ENCODE results near the gene GORASP1.

GORASP1 gene

GRCh38 chr3:39127269-39127907 is 20.0 kb upstream of the GORASP1 start:
- intact Hi-C loops (cut with DNase I), result no loop called here
- DNase-seq, result peak in 1 of 10 donors; percentile 32

- DNase-seq, result peak in 4 of 10 donors; percentile 45 to 56 (median 54)
- intact Hi-C loops (cut with DNase I), result loop anchor here (1.0 kb wide), 1 partner anchor 162 kb away; no protein-coding TSS in a partner anchor
Measured at GRCh38 chr3:39126532-39127071, 19.2 kb upstream of the GORASP1 start.

GRCh38 chr3:39125841-39126500 is 18.5 kb upstream of the GORASP1 start:
- intact Hi-C loops (cut with DNase I), result loop anchor here (1.0 kb wide), 1 partner anchor 162 kb away; no protein-coding TSS in a partner anchor
- DNase-seq, result peak in 1 of 10 donors; percentile 28

GRCh38 chr3:39124876-39125840 is 17.7 kb upstream of the GORASP1 start:
- intact Hi-C loops (cut with DNase I), result no loop called here
- DNase-seq, result peak in 1 of 10 donors; percentile 68

- intact Hi-C loops (cut with DNase I), result no loop called here
- no peak for DNase-seq
Measured at GRCh38 chr3:39122813-39123212, 15.4 kb upstream of the GORASP1 start.

GRCh38 chr3:39121621-39122020 is 14.2 kb upstream of the GORASP1 start:
- DNase-seq, result peak in 1 of 10 donors; percentile 8
- intact Hi-C loops (cut with DNase I), result no loop called here

GRCh38 chr3:39118931-39119660 is 11.7 kb upstream of the GORASP1 start:
- intact Hi-C loops (cut with DNase I), result no loop called here
- DNase-seq, result peak in 1 of 10 donors; percentile 62

- intact Hi-C loops (cut with DNase I), result no loop called here
- DNase-seq, result peak in 1 of 10 donors; percentile 2
Measured at GRCh38 chr3:39118079-39118478, 10.7 kb upstream of the GORASP1 start.

GRCh38 chr3:39115870-39116269 is 8.4 kb upstream of the GORASP1 start:
- intact Hi-C loops (cut with DNase I), result no loop called here
- peak in 1 of 10 donors; percentile 29 for DNase-seq

GRCh38 chr3:39114456-39114855 is 7.0 kb upstream of the GORASP1 start:
- intact Hi-C loops (cut with DNase I), result no loop called here
- DNase-seq, result peak in 1 of 10 donors; percentile 18

- peak in 1 of 10 donors; percentile 64 for DNase-seq
- intact Hi-C loops (cut with DNase I), result no loop called here
Measured at GRCh38 chr3:39113291-39113690, 5.9 kb upstream of the GORASP1 start.

- intact Hi-C loops (cut with DNase I), result no loop called here
- no peak for DNase-seq
Measured at GRCh38 chr3:39112535-39112934, 5.1 kb upstream of the GORASP1 start.

GRCh38 chr3:39112113-39112512 is 4.7 kb upstream of the GORASP1 start:
- peak in 1 of 10 donors; percentile 73 for DNase-seq
- intact Hi-C loops (cut with DNase I), result no loop called here

- intact Hi-C loops (cut with DNase I), result no loop called here
- DNase-seq, result peak in 1 of 10 donors; percentile 51
Measured at GRCh38 chr3:39110041-39110639, 2.7 kb upstream of the GORASP1 start.

- peak in 1 of 10 donors; percentile 30 for DNase-seq
- intact Hi-C loops (cut with DNase I), result loop anchor here (5.0 to 10.0 kb wide), 4 partner anchors 33 to 183 kb away; partner anchors contain the start of genes SCN11A and WDR48
Measured at GRCh38 chr3:39109086-39109485, 1.7 kb upstream of the GORASP1 start.

- intact Hi-C loops (cut with DNase I), result loop anchor here (5.0 to 10.0 kb wide), 4 partner anchors 34 to 184 kb away; partner anchors contain the start of genes SCN11A and WDR48
Measured at GRCh38 chr3:39108200-39108710, 828 bp upstream of the GORASP1 start.

GRCh38 chr3:39106851-39107387 is 508 bp downstream of the GORASP1 start:
- intact Hi-C loops (cut with DNase I), result loop anchor here (2.0 to 10.0 kb wide), 5 partner anchors 35 to 276 kb away; partner anchors contain the start of genes SCN11A, SLC25A38 and WDR48
- peak in 8 of 10 donors; percentile 35 to 90 (median 50) for DNase-seq

More at GRCh38 chr3:39108200-39108710, 828 bp upstream of the GORASP1 start:
- DNase-seq, result peak in 2 of 10 donors; percentile 56 to 85

- intact Hi-C loops (cut with DNase I), result loop anchor here (2.0 to 10.0 kb wide), 5 partner anchors 36 to 276 kb away; partner anchors contain the start of genes SCN11A, SLC25A38 and WDR48
- DNase-seq, result no peak
Measured at GRCh38 chr3:39106281-39106811, 1.1 kb downstream of the GORASP1 start.

Measured in posterior cingulate gyrus (tissue), 11 donors.